NCI-H2196 treated with DMSO at 0.1 percent for 48 hours (cell line): ENCODE measurements around the gene CARS1.
"Not testable (repeated sequence)": the region's sequence is repeated elsewhere in the genome, so short reads cannot be mapped to it uniquely, and the experiment has no call there.

Experiments used
- DNase-seq: peaks from one replicate; lab custom pipeline; 2025; ENCODE audit not compliant: unreplicated experiment; lab: John Stamatoyannopoulos, UW

Gene CARS1

GRCh38 chr11:3063876-3064275 is 6.7 kb upstream of the CARS1 start:
- not testable (repeated sequence) for DNase-seq

- DNase-seq, result not testable (repeated sequence)
Measured at GRCh38 chr11:3063432-3063831, 6.2 kb upstream of the CARS1 start.

- DNase-seq, result no peak
Measured at GRCh38 chr11:3060436-3061025, 3.3 kb upstream of the CARS1 start.

GRCh38 chr11:3058753-3059664 is 1.8 kb upstream of the CARS1 start:
- DNase-seq, result no peak

- DNase-seq, result no peak
Measured at GRCh38 chr11:3056296-3057068, 741 bp downstream of the CARS1 start.

GRCh38 chr11:3055891-3056290 is 1.3 kb downstream of the CARS1 start:
- DNase-seq, result no peak

GRCh38 chr11:3052567-3052966 is 4.7 kb downstream of the CARS1 start:
- DNase-seq, result no peak

GRCh38 chr11:3052109-3052479 is 5.1 kb downstream of the CARS1 start:
- DNase-seq, result no peak

- no peak for DNase-seq
Measured at GRCh38 chr11:3051196-3052108, 5.8 kb downstream of the CARS1 start.

- no peak for DNase-seq
Measured at GRCh38 chr11:3050386-3051195, 6.6 kb downstream of the CARS1 start.

GRCh38 chr11:3049430-3050243 is 7.6 kb downstream of the CARS1 start:
- peak; percentile 90 for DNase-seq

GRCh38 chr11:3047637-3048036 is 9.6 kb downstream of the CARS1 start:
- DNase-seq, result no peak

- DNase-seq, result no peak
Measured at GRCh38 chr11:3046641-3047040, 10.6 kb downstream of the CARS1 start.

- no peak for DNase-seq
Measured at GRCh38 chr11:3046190-3046589, 11.0 kb downstream of the CARS1 start.

GRCh38 chr11:3044915-3045314 is 12.3 kb downstream of the CARS1 start:
- DNase-seq, result no peak

- no peak for DNase-seq
Measured at GRCh38 chr11:3044004-3044403, 13.2 kb downstream of the CARS1 start.

GRCh38 chr11:3043315-3043871 is 13.8 kb downstream of the CARS1 start:
- no peak for DNase-seq

GRCh38 chr11:3042496-3043314 is 14.5 kb downstream of the CARS1 start:
- no peak for DNase-seq
